COLO668 (cell line): ENCODE data around the gene TBC1D22A.

ENCODE experiments used
- DNase-seq: peaks from one replicate; lab custom pipeline; 2025; ENCODE audit not compliant: unreplicated experiment; lab: John Stamatoyannopoulos, UW

The TBC1D22A gene

GRCh38 chr22:46854125-46854870 is 91.8 kb downstream of the TBC1D22A start:
- DNase-seq, result no peak

GRCh38 chr22:46855681-46856080 is 93.2 kb downstream of the TBC1D22A start:
- DNase-seq, result no peak

DNA sequence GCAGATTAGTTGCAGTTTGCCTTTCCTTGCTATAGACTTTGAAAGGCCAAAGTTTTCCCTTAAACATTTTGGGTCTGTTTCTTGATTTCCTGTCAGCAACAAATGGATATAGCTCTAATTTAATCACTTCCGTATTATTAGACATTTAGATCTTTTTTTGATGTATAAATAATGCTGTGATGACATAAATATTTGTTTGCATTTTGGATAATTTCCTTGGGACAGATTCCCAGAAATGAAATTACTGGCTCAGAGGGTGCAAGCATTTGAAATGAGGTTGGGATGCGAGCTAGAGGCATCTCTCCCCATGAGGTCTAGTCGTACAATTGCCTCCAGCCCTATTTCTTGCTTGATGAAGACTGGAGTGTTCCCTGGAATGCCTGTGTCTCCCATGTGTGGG is 94.2 kb downstream of the TBC1D22A start:
- DNase-seq, result no peak

DNA sequence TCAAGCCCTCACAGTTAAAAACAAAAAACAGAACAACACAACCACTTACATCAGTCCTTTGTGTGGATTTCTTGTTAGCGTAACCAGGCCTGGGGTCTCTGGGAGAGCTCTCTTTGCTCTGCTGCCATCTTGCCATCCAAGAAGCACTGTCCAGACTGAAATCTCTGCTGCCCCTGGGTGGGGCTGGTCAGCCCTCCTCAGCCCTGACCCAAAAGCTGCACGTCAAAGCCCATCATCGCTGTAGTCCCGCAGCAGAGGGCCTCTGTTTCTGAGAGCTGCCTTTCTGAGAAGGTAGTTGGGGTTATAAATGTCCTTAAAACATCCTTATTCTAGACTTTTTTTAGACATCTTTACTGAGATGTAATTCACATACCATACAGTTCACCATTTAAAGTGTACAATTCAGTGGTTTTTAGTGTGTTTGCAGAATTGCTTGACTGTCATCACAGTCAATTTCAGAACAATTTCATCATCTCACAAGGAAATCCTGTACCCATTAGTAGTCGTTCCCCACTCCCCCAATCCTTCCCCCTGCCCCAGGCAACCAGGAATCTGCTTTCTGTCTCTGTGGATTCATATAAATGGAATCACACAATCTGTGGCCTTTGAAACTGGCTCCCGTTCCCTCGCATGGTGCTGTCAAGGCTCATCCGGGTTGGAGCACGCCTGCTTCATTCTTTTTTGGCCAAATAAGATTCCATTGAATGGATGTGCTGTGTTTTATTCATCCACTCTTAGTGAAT is 94.9 kb downstream of the TBC1D22A start:
- DNase-seq, result no peak

GRCh38 chr22:46857885-46858143 is 95.4 kb downstream of the TBC1D22A start:
- no peak for DNase-seq

DNA sequence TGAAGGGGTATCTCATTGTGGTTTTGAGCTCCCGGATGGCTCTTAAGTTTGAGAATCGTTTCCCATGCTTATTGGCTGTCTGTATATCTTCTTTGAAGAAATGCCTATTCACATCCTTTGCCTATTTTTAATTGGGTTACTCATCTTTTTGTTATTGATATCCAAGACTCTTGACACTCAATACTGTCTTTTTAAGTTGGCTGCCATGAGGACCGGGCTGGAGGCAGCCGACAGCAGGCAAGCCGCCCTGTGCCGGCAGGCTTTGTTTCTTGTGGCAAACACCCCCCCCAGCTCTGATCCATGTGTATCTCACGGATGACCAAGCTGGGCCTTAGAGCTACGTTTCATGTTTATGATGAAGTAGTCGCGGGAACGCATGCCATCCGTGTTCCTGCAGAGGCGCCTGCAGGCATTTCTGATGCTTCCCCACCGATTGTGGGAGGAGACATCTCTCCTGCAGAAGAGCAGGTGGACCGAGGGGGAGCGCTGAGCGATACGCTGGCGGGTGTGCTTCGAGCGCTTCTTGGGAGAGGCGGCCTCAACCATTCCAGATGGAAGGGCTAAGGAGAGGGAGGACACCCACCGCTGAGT is 95.8 kb downstream of the TBC1D22A start:
- no peak for DNase-seq

GRCh38 chr22:46860562-46860961 is 98.1 kb downstream of the TBC1D22A start:
- no peak for DNase-seq

- DNase-seq, result no peak
Observed at GRCh38 chr22:46861468-46862367, 99.3 kb downstream of the TBC1D22A start.

- no peak for DNase-seq
Observed at GRCh38 chr22:46862418-46863324, 100.2 kb downstream of the TBC1D22A start.

- no peak for DNase-seq
Observed at GRCh38 chr22:46863794-46864193, 101.3 kb downstream of the TBC1D22A start.

GRCh38 chr22:46864314-46865051 is 102.0 kb downstream of the TBC1D22A start:
- DNase-seq, result no peak

- no peak for DNase-seq
Observed at GRCh38 chr22:46865052-46865434, 102.6 kb downstream of the TBC1D22A start.

DNA sequence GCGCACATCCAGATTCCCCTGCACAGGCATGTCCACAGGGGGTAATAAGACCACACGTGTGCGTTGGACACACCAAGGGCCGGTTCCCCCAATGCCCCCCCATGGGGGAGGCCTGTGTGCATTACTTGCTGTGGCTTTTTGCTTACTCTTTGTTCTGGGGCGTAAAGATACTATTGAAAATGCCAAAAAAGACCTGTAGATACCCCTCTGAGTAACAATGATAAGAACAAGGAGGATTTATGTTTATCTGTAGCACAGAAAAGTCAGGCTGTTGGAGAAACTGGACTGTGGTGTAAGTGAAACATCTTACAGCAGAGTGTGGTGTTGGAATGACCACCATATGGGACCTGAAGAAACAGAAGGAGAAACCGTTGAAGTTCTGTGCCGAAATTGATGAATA is 103.2 kb downstream of the TBC1D22A start:
- DNase-seq, result no peak

DNA sequence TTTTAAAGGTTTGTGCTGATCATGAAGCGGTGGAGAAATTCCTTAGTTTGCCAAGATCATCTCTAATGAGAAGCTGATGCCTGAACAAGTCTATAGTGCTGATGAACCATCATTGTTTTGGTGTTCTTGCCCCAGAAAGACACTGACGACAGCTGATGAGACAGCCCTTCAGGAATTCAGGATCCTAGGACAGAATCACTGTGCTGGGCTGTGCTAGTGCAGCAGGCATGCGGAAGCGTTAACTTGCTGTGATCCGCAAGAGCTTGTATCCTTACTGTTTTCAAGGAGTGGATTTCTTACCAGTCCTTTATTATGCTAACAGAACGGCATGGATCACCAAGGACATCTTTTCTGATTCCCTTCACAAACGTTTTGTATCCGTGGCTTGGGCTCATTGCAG is 104.1 kb downstream of the TBC1D22A start:
- DNase-seq, result no peak

DNA sequence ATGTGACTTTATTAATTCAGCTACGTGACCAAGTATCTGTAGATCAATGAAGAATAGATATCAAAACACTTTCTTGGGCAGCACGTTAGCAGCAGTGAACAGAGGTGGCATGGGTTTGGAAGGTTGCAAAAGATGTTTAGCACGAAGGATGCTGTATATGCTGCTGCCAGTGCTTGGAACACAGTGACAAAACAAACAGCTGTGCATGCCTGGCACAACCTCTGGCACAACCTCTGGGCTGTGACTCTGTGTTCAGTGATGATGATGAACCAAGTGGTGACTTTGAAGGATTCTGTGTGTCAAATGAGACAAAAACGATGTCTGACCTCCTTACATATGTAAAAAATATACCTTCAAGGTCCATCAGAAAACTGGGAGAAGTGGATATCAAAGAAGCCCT is 104.7 kb downstream of the TBC1D22A start:
- no peak for DNase-seq

GRCh38 chr22:46869329-46869728 is 106.9 kb downstream of the TBC1D22A start:
- no peak for DNase-seq

GRCh38 chr22:46869831-46870441 is 107.5 kb downstream of the TBC1D22A start:
- DNase-seq, result no peak

DNA sequence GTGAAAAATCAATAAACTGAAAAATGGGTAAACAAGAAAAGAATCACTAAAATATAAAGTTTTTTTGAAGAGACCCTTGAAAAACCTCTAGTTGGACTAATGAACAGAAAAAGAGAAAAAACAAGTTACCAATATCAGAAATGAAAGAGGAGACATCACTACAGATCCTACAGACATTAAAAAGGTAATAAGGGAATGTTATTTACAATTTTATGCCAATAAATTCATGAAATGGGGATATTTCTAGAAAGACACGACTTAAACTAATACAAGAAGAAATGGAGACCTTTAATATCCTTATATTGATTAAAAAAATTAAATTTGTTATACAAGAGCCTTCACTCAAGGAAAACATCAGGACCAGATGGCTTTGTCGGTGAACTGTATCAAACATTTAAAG is 109.4 kb downstream of the TBC1D22A start:
- DNase-seq, result no peak

GRCh38 chr22:46875089-46875488 is 112.6 kb downstream of the TBC1D22A start:
- no peak for DNase-seq
